Right cardiac atrium (tissue), 5 donors: ENCODE measurements around the gene SERTM2. TPM values are rescaled to one million over a fixed set of nuclear protein-coding genes. Genes with fewer than 3 reads are reported as not detected.
"Not testable (repeated sequence)": the region's sequence is repeated elsewhere in the genome, so short reads cannot be mapped to it uniquely, and the experiment has no call there.

Source experiments
- ATAC-seq, 2 donors: fragments of 200-7000 bp; cut with Tn5 transposase; one replicate each; pipeline versions ENCODE4 v1.8.0 to v1.9.1; 2020; ENCODE audit warnings: moderate library complexity in 2 of 2, mild to moderate bottlenecking in 1 of 2
- DNase-seq, 3 donors: peaks; one replicate each; pipeline ENCODE4 v3.0.0-alpha.2; 2020
- H3K27ac ChIP-seq: one replicate; pipeline ENCODE4 v1.5.1; 2013; ENCODE audit warnings: mild to moderate bottlenecking, low read length, control low read depth, moderate library complexity
- H3K27me3 ChIP-seq: one replicate; pipeline ENCODE4 v1.6.1; 2013; ENCODE audit not compliant: control insufficient read depth, insufficient read depth
- H3K4me1 ChIP-seq: one replicate; pipeline ENCODE4 v1.6.1; 2013; ENCODE audit warnings: low read length; ENCODE audit not compliant: control insufficient read depth, insufficient read depth
- H3K4me3 ChIP-seq: one replicate; pipeline ENCODE4 v1.5.1; 2013; ENCODE audit warnings: low read length, control low read depth
- H3K9me3 ChIP-seq: one replicate; pipeline ENCODE4 v1.6.1; 2013; ENCODE audit warnings: low read length; ENCODE audit not compliant: control insufficient read depth
- WGBS: extraction: QIAGEN DNeasy Blood & Tissue Kit; methylation state at CpG from one replicate; pipeline ENCODE4 v1.1.7; 2013; 5-methylcytosine and 5-hydroxymethylcytosine counted together
- intact Hi-C, 4 donors: fragments of 100-400 bp; cut with DNase I; formaldehyde crosslinking; loops; one replicate each; pipeline versions ENCODE4 v1.11.0 to v1.14.0; 2022 to 2023
- polyA plus RNA-seq: library from polyadenylated mRNA; stranded (reverse); fragments of 200-250 nt; gene quantifications from one replicate; pipeline ENCODE4 v1.2.3, GENCODE V29; 2013
- total RNA-seq, 4 donors: library from RNA; stranded (reverse); fragmentation: NEBNext Ultra II Directional; extraction: Animal tissue kit (Norgen Biotek cat#: 25700); gene quantifications; one replicate each; pipeline ENCODE4 v1.2.1, GENCODE V29; 2021
- donor health status: healthy with polysubstance abuse.
- donor health status: DM: no; HTN: yes; CAD: no.
- donor health status: DM: no; HTN: no; CAD: no.
- donor health status: DM: no; HTN: yes; CAD: no; lungs with severe emphysema.
- donor health status: DM: yes; HTN: yes; CAD: no.

The SERTM2 gene
- total and polyA plus RNA-seq, 5 donors, result not detected

DNA sequence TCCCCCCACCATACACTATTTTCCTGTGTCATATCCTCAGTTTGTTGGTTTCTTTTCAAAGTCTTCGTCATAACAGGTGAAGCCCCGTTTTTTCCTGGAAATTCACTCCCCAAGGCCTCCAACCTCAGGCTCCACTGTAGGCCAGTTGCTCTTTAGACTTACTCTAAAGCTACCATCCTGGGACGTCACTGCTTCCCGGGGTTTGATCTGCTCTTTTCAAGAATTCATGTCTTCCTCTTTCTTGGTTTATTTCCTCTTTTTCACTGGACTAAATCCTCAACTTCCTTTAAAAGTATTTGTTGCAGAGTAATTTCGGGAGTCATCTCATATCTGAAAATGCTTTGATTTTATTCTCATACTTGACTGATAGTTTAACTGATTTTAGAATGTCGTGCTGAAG is 6.5 kb upstream of the SERTM2 start:
- intact Hi-C loops, result no loop called here
- Histone ChIP-seq H3K4me1 (no peaks in the 10 kb centered on the region), H3K27ac (no peak overlapping the region), H3K4me3 (no peak overlapping the region), H3K9me3 (no peaks in the 10 kb centered on the region), H3K27me3 (no peaks in the 10 kb centered on the region)
- DNase-seq, result peak in 1 of 3 donors; percentile 16
- WGBS, result 65% methylated on average over 6 of the region's 6 CpGs
- no peak for ATAC-seq

DNA sequence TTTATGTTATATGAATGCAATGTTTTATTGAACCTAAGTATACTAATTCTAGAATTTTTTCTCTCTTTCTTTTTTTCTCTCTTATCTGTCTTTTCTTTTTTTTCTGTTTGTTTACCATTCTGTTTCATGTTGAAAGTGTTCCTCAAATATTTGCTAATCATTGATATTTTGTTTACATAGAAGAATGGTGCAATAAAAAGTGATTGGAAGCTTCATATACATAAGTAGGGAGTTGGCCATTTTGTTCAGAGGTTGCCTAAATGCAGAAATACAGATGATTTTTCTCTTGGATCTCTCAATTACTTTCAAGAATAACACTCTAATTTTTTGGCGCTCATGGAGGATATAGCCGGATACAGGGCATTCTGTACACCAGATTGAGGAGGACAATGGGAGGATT is 5.7 kb upstream of the SERTM2 start:
- intact Hi-C loops, result no loop called here
- DNase-seq (no peak), ATAC-seq (no peak)
- no peaks in the 10 kb centered on the region for H3K4me1 ChIP-seq
- H3K4me3 ChIP-seq, result no peak overlapping the region
- H3K9me3 ChIP-seq, result no peaks in the 10 kb centered on the region
- H3K27me3 ChIP-seq, result no peaks in the 10 kb centered on the region
- H3K27ac ChIP-seq, result no peak overlapping the region
- 94% methylated on average over 2 of the region's 2 CpGs for WGBS

DNA sequence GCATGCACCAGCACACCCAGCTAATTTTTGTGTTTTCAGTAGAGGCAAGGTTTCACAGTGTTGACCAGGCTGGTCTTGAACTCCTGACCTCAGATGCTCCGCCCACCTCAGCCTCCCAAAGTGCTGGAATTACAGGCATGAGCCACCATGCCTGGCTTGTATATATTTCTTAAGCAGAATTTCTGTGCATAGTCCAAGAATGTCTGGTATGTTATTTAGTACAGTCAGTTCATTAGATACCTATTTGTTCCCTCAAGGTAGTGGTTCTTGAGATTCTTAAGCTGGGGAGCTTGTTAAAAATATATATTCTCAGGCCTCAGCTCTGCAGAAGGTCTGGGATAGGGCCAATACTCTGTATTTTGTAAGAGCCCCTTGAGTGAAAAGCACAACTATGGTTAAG is 4.6 kb upstream of the SERTM2 start:
- H3K27me3 ChIP-seq, result no peaks in the 10 kb centered on the region
- H3K4me1 ChIP-seq, result no peaks in the 10 kb centered on the region
- no peak for ATAC-seq
- H3K27ac ChIP-seq, result no peak overlapping the region
- DNase-seq, result no peak
- intact Hi-C loops, result no loop called here
- 68% methylated on average over 1 of the region's 1 CpG for WGBS
- no peaks in the 10 kb centered on the region for H3K9me3 ChIP-seq
- no peak overlapping the region for H3K4me3 ChIP-seq

DNA sequence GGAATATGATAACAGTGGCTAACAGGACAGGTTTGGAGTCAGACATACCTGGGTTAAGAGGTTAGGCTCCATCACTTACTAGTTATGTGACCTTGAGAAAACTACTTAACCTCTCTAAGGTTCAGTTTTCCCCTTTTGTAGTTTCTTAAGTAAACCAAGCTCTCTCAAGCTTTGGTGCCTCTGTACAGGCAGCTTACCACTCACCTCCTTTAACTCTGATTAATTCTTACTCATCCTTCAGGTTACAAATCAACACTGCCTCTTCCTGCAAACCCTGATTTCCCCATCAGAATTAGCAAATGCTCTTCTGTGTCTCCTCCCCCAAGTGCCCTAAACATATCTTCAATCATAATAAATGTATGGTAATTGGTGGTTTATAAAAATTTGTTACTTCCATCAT is 3.5 kb upstream of the SERTM2 start:
- Histone ChIP-seq H3K9me3 (no peaks in the 10 kb centered on the region), H3K4me1 (no peaks in the 10 kb centered on the region), H3K27me3 (no peaks in the 10 kb centered on the region), H3K4me3 (no peak overlapping the region), H3K27ac (no peak overlapping the region)
- intact Hi-C loops, result no loop called here
- ATAC-seq (no peak), DNase-seq (no peak)

DNA sequence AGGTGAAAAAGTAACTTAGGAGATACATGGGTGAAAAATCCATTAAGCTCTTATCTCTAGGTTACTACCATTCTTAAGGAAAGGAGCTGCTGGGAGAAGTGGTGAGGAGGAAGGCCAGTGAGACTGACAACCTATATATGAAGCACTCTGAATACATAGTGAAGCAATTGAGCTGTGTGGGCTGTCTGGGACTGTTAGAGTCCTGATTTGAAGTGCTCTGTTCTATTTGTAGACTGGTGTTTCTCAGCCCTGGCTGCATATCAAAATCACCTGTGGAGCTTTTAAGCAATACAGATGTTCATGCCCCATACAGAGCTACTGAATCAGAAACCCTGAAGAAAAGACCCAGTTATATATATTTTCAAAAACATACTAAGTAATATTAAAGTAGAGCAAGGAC is 3.9 kb downstream of the SERTM2 start:
- DNase-seq (no peak), ATAC-seq (no peak)
- Histone ChIP-seq H3K27me3 (no peaks in the 10 kb centered on the region), H3K9me3 (no peaks in the 10 kb centered on the region), H3K27ac (no peak overlapping the region), H3K4me1 (no peaks in the 10 kb centered on the region), H3K4me3 (no peak overlapping the region)
- intact Hi-C loops, result no loop called here

DNA sequence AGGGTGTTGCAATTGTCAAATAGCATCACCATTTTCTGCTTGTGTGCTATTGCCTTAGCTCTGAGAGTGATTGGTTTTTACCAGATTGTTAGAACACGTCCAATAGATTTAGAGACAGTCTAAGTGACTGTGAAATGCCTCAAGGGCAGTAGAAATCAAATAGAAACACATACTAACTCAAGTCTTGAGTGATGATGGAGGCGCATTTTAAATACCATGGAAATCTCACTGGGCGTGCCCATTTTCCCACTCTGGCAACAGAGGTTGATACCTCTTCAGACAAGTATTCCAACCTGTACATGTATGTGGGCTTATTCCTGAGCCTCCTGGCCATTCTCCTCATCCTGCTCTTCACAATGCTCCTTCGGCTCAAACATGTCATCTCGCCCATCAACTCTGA is 7.2 kb downstream of the SERTM2 start:
- WGBS, result 87% methylated on average over 5 of the region's 5 CpGs
- intact Hi-C loops, result no loop called here
- no peaks in the 10 kb centered on the region for H3K27me3 ChIP-seq
- DNase-seq (no peak), ATAC-seq (no peak)
- no peak overlapping the region for H3K4me3 ChIP-seq
- H3K27ac ChIP-seq, result no peak overlapping the region
- H3K9me3 ChIP-seq, result no peaks in the 10 kb centered on the region
- H3K4me1 ChIP-seq, result no peaks in the 10 kb centered on the region

DNA sequence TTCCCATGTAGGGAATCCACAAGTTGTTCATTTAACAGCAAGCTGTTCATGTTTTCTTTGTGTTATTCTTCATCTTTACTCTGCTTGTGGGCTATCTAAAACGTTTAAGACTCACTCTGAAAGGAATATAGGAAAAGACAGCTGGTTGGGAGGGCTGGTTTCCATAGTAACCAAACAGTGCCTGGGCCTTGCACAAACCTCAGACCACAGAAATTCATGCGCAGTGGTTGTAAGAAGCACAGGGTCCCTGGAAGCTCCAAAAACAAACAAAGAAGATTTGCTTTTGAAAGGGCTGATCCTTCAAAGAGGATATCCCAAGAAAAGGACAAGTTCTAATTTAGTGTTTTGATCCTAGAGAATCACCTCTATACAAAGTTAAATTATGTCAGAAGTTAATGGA is 7.8 kb downstream of the SERTM2 start:
- Histone ChIP-seq H3K9me3 (no peaks in the 10 kb centered on the region), H3K27me3 (no peaks in the 10 kb centered on the region), H3K4me3 (no peak overlapping the region), H3K4me1 (no peaks in the 10 kb centered on the region), H3K27ac (no peak overlapping the region)
- no peak for DNase-seq
- 18% methylated on average over 2 of the region's 2 CpGs for WGBS
- intact Hi-C loops, result no loop called here
- ATAC-seq, result no peak

DNA sequence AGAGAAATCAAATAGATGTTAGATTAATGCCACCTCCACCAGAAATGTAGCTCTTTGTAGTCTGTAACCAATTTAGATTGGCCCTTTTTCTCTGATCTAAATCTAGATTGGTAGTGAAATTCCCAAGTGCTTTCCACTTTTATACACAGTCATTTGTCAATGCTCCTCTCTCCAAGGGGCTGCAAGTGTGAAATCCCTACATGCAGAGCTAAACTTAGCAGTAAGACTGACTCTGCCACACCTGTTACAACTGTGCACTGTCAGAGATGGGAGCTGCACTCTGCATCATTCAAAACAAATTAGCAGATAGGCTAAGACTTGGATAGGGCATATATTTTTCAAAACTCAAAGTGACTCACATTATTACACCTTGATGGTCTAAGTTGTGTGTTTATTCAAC is 9.1 kb downstream of the SERTM2 start:
- ATAC-seq, result no peak
- Histone ChIP-seq H3K4me1 (no peaks in the 10 kb centered on the region), H3K9me3 (no peaks in the 10 kb centered on the region), H3K4me3 (no peak overlapping the region), H3K27ac (no peak overlapping the region), H3K27me3 (no peaks in the 10 kb centered on the region)
- DNase-seq, result no peak
- intact Hi-C loops, result no loop called here

DNA sequence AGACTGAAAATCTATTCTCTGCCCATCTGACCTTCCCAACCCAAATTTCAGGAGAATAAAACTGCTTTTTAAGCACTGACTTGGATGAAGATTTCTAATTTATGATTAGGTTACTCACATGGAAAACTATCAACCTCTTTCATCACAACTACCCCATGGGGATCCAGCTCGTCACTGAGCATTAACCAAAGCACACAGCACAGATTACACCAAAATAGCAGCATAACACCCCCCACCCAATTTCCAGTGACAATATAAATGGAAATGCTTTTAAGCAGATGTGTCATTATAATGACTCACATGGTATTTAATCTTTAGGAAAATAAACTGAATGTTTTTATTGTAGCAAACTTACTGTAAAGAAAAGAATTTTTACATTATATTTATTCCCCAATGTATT is 9.7 kb downstream of the SERTM2 start:
- intact Hi-C loops, result no loop called here
- DNase-seq, result no peak

DNA sequence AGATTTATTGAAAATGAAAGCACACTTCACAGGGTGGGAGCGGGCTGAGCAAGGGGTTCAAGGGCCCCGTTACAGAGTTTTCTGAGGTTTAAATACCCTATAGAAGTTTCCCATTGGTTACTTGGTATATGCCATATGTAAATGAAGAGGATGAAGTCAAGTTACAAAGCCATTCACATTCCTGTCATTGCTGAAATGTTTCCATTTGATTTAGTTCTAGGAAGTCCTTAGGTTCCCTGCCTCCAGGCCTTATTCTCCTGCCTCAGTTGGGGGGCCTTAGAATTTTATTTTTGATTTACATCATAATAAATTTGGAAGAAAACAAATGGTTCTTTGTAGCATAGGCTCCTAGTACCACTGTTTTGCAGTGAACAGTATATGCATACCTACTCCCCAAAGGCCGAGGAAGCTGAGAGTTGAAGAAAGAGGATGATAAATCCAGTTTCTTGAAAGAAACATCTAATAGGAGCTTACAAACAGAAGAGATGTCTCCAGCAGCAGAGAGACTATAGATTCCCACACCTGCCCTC is 31.8 kb downstream of the SERTM2 start:
- no peak for DNase-seq
- Histone ChIP-seq H3K4me1 (no peaks in the 10 kb centered on the region), H3K27me3 (no peaks in the 10 kb centered on the region), H3K9me3 (no peaks in the 10 kb centered on the region), H3K4me3 (no peak overlapping the region), H3K27ac (no peak overlapping the region)
- 77% methylated on average over 3 of the region's 3 CpGs for WGBS
- ATAC-seq, result no peak
- intact Hi-C loops, result no loop called here

More for the DNA sequence above, 9.7 kb downstream of the SERTM2 start:
- Histone ChIP-seq H3K9me3 (no peaks in the 10 kb centered on the region), H3K4me3 (no peak overlapping the region), H3K27me3 (no peaks in the 10 kb centered on the region), H3K4me1 (no peaks in the 10 kb centered on the region), H3K27ac (no peak overlapping the region)
- WGBS, result 50% methylated on average over 1 of the region's 1 CpG
- ATAC-seq, result no peak

DNA sequence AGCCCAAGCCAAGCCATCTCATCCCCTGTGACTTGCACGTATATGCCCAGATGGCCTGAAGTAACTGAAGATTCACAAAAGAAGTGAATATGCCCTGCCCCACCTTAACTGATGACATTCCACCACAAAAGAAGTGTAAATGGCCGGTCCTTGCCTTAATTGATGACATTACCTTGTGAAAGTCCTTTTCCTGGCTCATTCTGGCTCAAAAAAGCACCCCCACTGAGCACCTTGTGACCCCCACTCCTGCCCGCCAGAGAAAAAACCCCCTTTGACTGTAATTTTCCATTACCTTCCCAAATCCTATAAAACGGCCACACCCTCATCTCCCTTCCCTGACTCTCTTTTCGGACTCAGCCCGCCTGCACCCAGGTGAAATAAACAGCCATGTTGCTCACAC is 37.8 kb downstream of the SERTM2 start:
- ATAC-seq, H3K4me1 ChIP-seq, H3K27me3 ChIP-seq, H3K9me3 ChIP-seq, DNase-seq, H3K4me3 ChIP-seq, intact Hi-C loops, H3K27ac ChIP-seq: not testable (repeated sequence)
- WGBS, result 67% methylated on average over 6 of the region's 6 CpGs

DNA sequence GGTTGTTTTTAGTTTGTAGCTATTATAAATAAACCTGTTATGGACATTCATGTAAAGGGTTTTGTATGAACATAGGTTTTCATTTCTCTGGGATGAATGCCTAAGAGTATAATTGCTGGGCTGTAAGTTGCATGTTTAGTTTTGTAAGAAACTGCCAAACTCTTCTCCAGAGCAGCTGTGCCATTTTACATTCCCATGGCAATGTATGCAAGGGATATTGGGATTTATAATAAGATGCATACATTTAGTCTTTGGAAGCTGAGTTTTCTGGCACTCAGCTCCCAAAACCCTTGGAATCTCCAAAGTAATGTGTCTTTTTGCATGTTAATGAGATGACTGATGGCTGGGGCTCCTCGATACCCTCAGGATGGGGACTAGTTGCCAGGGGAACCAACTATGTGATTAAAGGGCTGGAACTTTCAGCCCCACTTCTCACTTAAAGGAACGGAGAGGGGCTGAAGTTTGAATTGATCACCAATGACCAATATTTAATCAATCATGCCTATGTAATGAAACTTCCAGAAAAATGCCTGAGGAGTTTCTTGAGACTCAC is 44.0 kb downstream of the SERTM2 start:
- no peaks in the 10 kb centered on the region for H3K27me3 ChIP-seq
- H3K9me3 ChIP-seq, result no peaks in the 10 kb centered on the region
- ATAC-seq (no peak), DNase-seq (no peak)
- 54% methylated on average over 2 of the region's 2 CpGs for WGBS
- H3K4me3 ChIP-seq, result no peak overlapping the region
- intact Hi-C loops, result no loop called here
- no peak overlapping the region for H3K27ac ChIP-seq
- no peaks in the 10 kb centered on the region for H3K4me1 ChIP-seq
